ENCODE results near the gene CA5B. TPM values are rescaled to one million over a fixed set of nuclear protein-coding genes. Genes with fewer than 3 reads are reported as not detected.
"Not testable (repeated sequence)": the region's sequence is repeated elsewhere in the genome, so short reads cannot be mapped to it uniquely, and the experiment has no call there.

The CA5B gene
- total RNA-seq, 2 donors from 2014 or later: 21.1 to 52.1 TPM

GRCh38 chrX:15731368-15731767, 6.7 kb upstream of the CA5B start:
- not testable (repeated sequence) for H3K36me3 Mint-ChIP-seq; DNase-seq (ENCODE audit: low spot score); ATAC-seq; H3K9me3 Mint-ChIP-seq; H3K4me1 Mint-ChIP-seq (ENCODE audit: low read depth in 2 of 2); H3K27me3 Mint-ChIP-seq; H3K4me3 Mint-ChIP-seq; H3K27ac Mint-ChIP-seq

GRCh38 chrX:15737190-15737958, 696 bp upstream of the CA5B start:
- DNase-seq (ENCODE audit: low spot score) (no peak), ATAC-seq (no peak)
- Mint-ChIP-seq H3K4me3 (peak overlapping the region; percentile 84), H3K36me3 (peaks cover 4% of the 10 kb centered on the region), H3K9me3 (no peaks in the 10 kb centered on the region), H3K27ac (peak overlapping the region; percentile 49 to 66), H3K4me1 (ENCODE audit: low read depth in 2 of 2) (peaks cover 26 to 27% of the 10 kb centered on the region in 2 donors), H3K27me3 (no peaks in the 10 kb centered on the region)

- Mint-ChIP-seq H3K27ac (peak overlapping the region in 1 of 2 donors; percentile 49), H3K4me3 (peak overlapping the region; percentile 84)
Observed at GRCh38 chrX:15739886-15740285, 1.8 kb downstream of the CA5B start.

GRCh38 chrX:15744181-15744867, 6.3 kb downstream of the CA5B start:
- H3K27ac Mint-ChIP-seq: peak overlapping the region; percentile 35 to 51
- no peaks in the 10 kb centered on the region for H3K27me3 Mint-ChIP-seq
- H3K36me3 Mint-ChIP-seq: peaks cover 4% of the 10 kb centered on the region
- no peak overlapping the region for H3K4me3 Mint-ChIP-seq
- peak in 1 of 2 donors; percentile 48 for ATAC-seq
- no peak for DNase-seq (ENCODE audit: low spot score)
- no peaks in the 10 kb centered on the region for H3K9me3 Mint-ChIP-seq
- H3K4me1 Mint-ChIP-seq (ENCODE audit: low read depth in 2 of 2): peaks cover 44 to 56% of the 10 kb centered on the region in 2 donors

More at GRCh38 chrX:15739886-15740285, 1.8 kb downstream of the CA5B start:
- H3K36me3 Mint-ChIP-seq: peaks cover 4% of the 10 kb centered on the region
- DNase-seq (ENCODE audit: low spot score) (no peak), ATAC-seq (no peak)
- peaks cover 41 to 43% of the 10 kb centered on the region in 2 donors for H3K4me1 Mint-ChIP-seq (ENCODE audit: low read depth in 2 of 2)
- H3K27me3 Mint-ChIP-seq: no peaks in the 10 kb centered on the region
- H3K9me3 Mint-ChIP-seq: no peaks in the 10 kb centered on the region

- Mint-ChIP-seq H3K9me3 (no peaks in the 10 kb centered on the region), H3K4me1 (ENCODE audit: low read depth in 2 of 2) (peaks cover 48 to 59% of the 10 kb centered on the region in 2 donors), H3K36me3 (peaks cover 4% of the 10 kb centered on the region), H3K4me3 (no peak overlapping the region), H3K27ac (peak overlapping the region in 1 of 2 donors; percentile 51), H3K27me3 (no peaks in the 10 kb centered on the region)
- DNase-seq (ENCODE audit: low spot score): no peak
- peak; percentile 61 to 71 for ATAC-seq
Observed at GRCh38 chrX:15745179-15745578, 7.1 kb downstream of the CA5B start.

- H3K9me3 Mint-ChIP-seq; H3K36me3 Mint-ChIP-seq; DNase-seq (ENCODE audit: low spot score); H3K27me3 Mint-ChIP-seq; H3K4me3 Mint-ChIP-seq; ATAC-seq: not testable (repeated sequence)
- Mint-ChIP-seq H3K4me1 (ENCODE audit: low read depth in 2 of 2) (peaks cover 61 to 68% of the 10 kb centered on the region in 2 donors), H3K27ac (peak overlapping the region; percentile 94 to 97)
Observed at GRCh38 chrX:15746651-15747050, 8.6 kb downstream of the CA5B start.

GRCh38 chrX:15747626-15748173, 9.6 kb downstream of the CA5B start:
- ATAC-seq (no peak), DNase-seq (ENCODE audit: low spot score) (no peak)
- Mint-ChIP-seq H3K27ac (peak overlapping the region; percentile 94 to 97), H3K36me3 (no peaks in the 10 kb centered on the region), H3K4me3 (peak overlapping the region; percentile 14), H3K9me3 (no peaks in the 10 kb centered on the region), H3K4me1 (ENCODE audit: low read depth in 2 of 2) (peaks cover 57 to 67% of the 10 kb centered on the region in 2 donors), H3K27me3 (no peaks in the 10 kb centered on the region)

- H3K27ac Mint-ChIP-seq: peak overlapping the region; percentile 94 to 97
- H3K4me1 Mint-ChIP-seq (ENCODE audit: low read depth in 2 of 2): peaks cover 50 to 65% of the 10 kb centered on the region in 2 donors
- peak overlapping the region; percentile 83 for H3K4me3 Mint-ChIP-seq
- ATAC-seq (no peak), DNase-seq (ENCODE audit: low spot score) (no peak)
- H3K36me3 Mint-ChIP-seq: no peaks in the 10 kb centered on the region
- no peaks in the 10 kb centered on the region for H3K9me3 Mint-ChIP-seq
- H3K27me3 Mint-ChIP-seq: no peaks in the 10 kb centered on the region
Observed at GRCh38 chrX:15748841-15749240, 10.8 kb downstream of the CA5B start.

- Mint-ChIP-seq H3K27ac (peak overlapping the region; percentile 94 to 97), H3K4me3 (peak overlapping the region; percentile 83), H3K27me3 (no peaks in the 10 kb centered on the region), H3K36me3 (no peaks in the 10 kb centered on the region), H3K9me3 (no peaks in the 10 kb centered on the region), H3K4me1 (ENCODE audit: low read depth in 2 of 2) (peaks cover 49 to 65% of the 10 kb centered on the region in 2 donors)
- DNase-seq (ENCODE audit: low spot score): no peak
- ATAC-seq: peak; percentile 73 to 74
Observed at GRCh38 chrX:15749642-15750610, 11.9 kb downstream of the CA5B start.

- H3K27ac Mint-ChIP-seq: peak overlapping the region; percentile 94 to 97
- ATAC-seq (peak; percentile 69 to 70), DNase-seq (ENCODE audit: low spot score) (no peak)
- H3K4me1 Mint-ChIP-seq (ENCODE audit: low read depth in 2 of 2): peaks cover 49 to 58% of the 10 kb centered on the region in 2 donors
- no peaks in the 10 kb centered on the region for H3K9me3 Mint-ChIP-seq
- H3K4me3 Mint-ChIP-seq: peak overlapping the region; percentile 83
- H3K36me3 Mint-ChIP-seq: no peaks in the 10 kb centered on the region
- H3K27me3 Mint-ChIP-seq: no peaks in the 10 kb centered on the region
Observed at GRCh38 chrX:15750611-15751154, 12.6 kb downstream of the CA5B start.

GRCh38 chrX:15751155-15751819, 13.2 kb downstream of the CA5B start:
- ATAC-seq: peak; percentile 77 to 79
- Mint-ChIP-seq H3K27me3 (no peaks in the 10 kb centered on the region), H3K36me3 (no peaks in the 10 kb centered on the region), H3K9me3 (no peaks in the 10 kb centered on the region), H3K4me1 (ENCODE audit: low read depth in 2 of 2) (peaks cover 54 to 61% of the 10 kb centered on the region in 2 donors), H3K4me3 (peak overlapping the region; percentile 83), H3K27ac (peak overlapping the region; percentile 94 to 97)
- no peak for DNase-seq (ENCODE audit: low spot score)

- DNase-seq (ENCODE audit: low spot score) (no peak), ATAC-seq (no peak)
- Mint-ChIP-seq H3K27me3 (no peaks in the 10 kb centered on the region), H3K4me3 (no peak overlapping the region), H3K4me1 (ENCODE audit: low read depth in 2 of 2) (peaks cover 52 to 62% of the 10 kb centered on the region in 2 donors), H3K27ac (peak overlapping the region in 1 of 2 donors; percentile 85), H3K36me3 (no peaks in the 10 kb centered on the region), H3K9me3 (no peaks in the 10 kb centered on the region)
Observed at GRCh38 chrX:15755091-15755490, 17.0 kb downstream of the CA5B start.

Data from natural killer cell treated with Interleukin-12 subunit alpha and Interleukin-12 subunit beta and Interleukin-15 and Interleukin-18, amount 100 ng/mL, for 72 hours (primary cell).